A549 (cell line): Measurements from ENCODE around the gene POLR2H. TPM values are rescaled to one million over a fixed set of nuclear protein-coding genes. Genes with fewer than 3 reads are reported as not detected.

Source experiments
- ATAC-seq, 2 experiments: fragments of 200-7000 bp in 1 of 2; fragments of >200 bp in 1 of 2; cut with Nextera tagmentation in 1 of 2; cut with Tn5 transposase in 1 of 2; 3 replicates each; pipeline versions ENCODE4 v1.8.0 to v1.9.1; 2018 to 2020; ENCODE audit warnings: mild to moderate bottlenecking in 1 of 2, moderate library complexity in 1 of 2
- CTCF ChIA-PET: fragments of 300-600 bp; sonication (Branson Sonifier 250); formaldehyde crosslinking; extraction: SDS; loops from one replicate; lab custom pipeline; 2021; ENCODE audit warnings: antibody characterized with exemption, inconsistent platforms; lab: Yijun Ruan, JAX
- POLR2A ChIA-PET: fragments of 350-600 bp; formaldehyde crosslinking; extraction: SDS; loops from one replicate; lab custom pipeline; 2021; ENCODE audit warnings: antibody characterized with exemption, inconsistent platforms; lab: Yijun Ruan, JAX
- DNase-seq, 2 experiments: peaks; one replicate each; pipeline versions ENCODE4 v3.0.0 to v3.0.0-alpha.2; 2011 to 2016; ENCODE audit warnings: low read depth in 1 of 2, low spot score in 1 of 2
- FAIRE-seq: peaks from 2 replicates; lab custom pipeline; 2011; peaks lifted over from hg19 to GRCh38; lab: Jason Lieb, UNC
- H3K27ac ChIP-seq, 2 experiments: fragments of >200 bp; sonication (Bioruptor Twin); formaldehyde crosslinking; 3 replicates each; pipeline ENCODE4 v1.5.1; 2016 to 2017
- H3K4me1 ChIP-seq: fragments of >200 bp; sonication (Bioruptor Twin); formaldehyde crosslinking; 3 replicates; pipeline ENCODE4 v1.6.1; 2016
- H3K4me2 ChIP-seq: fragments of >200 bp; sonication (Bioruptor Twin); formaldehyde crosslinking; 3 replicates; pipeline ENCODE4 v1.6.1; 2016
- H3K4me3 ChIP-seq: fragments of >200 bp; sonication (Bioruptor Twin); formaldehyde crosslinking; 3 replicates; pipeline ENCODE4 v1.5.1; 2016
- H3K9me3 ChIP-seq: fragments of >200 bp; sonication (Bioruptor Twin); formaldehyde crosslinking; 3 replicates; pipeline ENCODE4 v1.6.1; 2016
- ATOH8 ChIP-seq: fragments of 250-450 bp; sonication (Bioruptor Pico); IDR thresholded peaks from 2 replicates; pipeline ENCODE4 v1.5.0; 2020; ENCODE audit warnings: low read depth, mild to moderate bottlenecking, moderate library complexity
- BHLHE40 ChIP-seq: IDR thresholded peaks from 2 replicates; pipeline ENCODE4 v1.6.1; 2012; ENCODE audit warnings: low read depth, low read length, inconsistent platforms
- CBX2 ChIP-seq: fragments of 200-600 bp; sonication (generic); IDR thresholded peaks from 2 replicates; pipeline ENCODE4 v1.6.1; 2016; ENCODE audit warnings: low read depth, mild to moderate bottlenecking, borderline replicate concordance
- CHD2 ChIP-seq: fragments of 150-350 bp; IDR thresholded peaks from 2 replicates; pipeline ENCODE4 v1.6.1; 2014; ENCODE audit warnings: low read length; ENCODE audit not compliant: partially characterized antibody
- CHD4 ChIP-seq: fragments of 200-600 bp; sonication (generic); IDR thresholded peaks from 2 replicates; pipeline ENCODE4 v1.6.1; 2016; ENCODE audit warnings: antibody characterized with exemption, mild to moderate bottlenecking, borderline replicate concordance
- E2F6 ChIP-seq: IDR thresholded peaks from 2 replicates; pipeline ENCODE4 v1.6.1; 2012; ENCODE audit warnings: low read depth, borderline replicate concordance
- EHMT2 ChIP-seq: fragments of 200-600 bp; sonication (generic); IDR thresholded peaks from 2 replicates; pipeline ENCODE4 v1.6.1; 2016; ENCODE audit warnings: antibody characterized with exemption, low read depth, mild to moderate bottlenecking, moderate library complexity
- ELK1 ChIP-seq: fragments of 150-350 bp; IDR thresholded peaks from 2 replicates; pipeline ENCODE4 v1.6.1; 2014; ENCODE audit warnings: low read depth, mild to moderate bottlenecking, low read length
- ESRRA ChIP-seq: fragments of 150-350 bp; IDR thresholded peaks from 2 replicates; pipeline ENCODE4 v1.6.1; 2014; ENCODE audit warnings: mild to moderate bottlenecking, low read length, borderline replicate concordance
- HDAC2 ChIP-seq: fragments of 200-600 bp; sonication (generic); IDR thresholded peaks from 2 replicates; pipeline ENCODE4 v1.6.1; 2016
- HES2 ChIP-seq: fragments of >200 bp; sonication (Bioruptor Twin); formaldehyde crosslinking; IDR thresholded peaks from 2 replicates; pipeline ENCODE4 v1.6.1; 2016
- HMGXB4 ChIP-seq: fragments of 250-450 bp; sonication (Bioruptor Pico); IDR thresholded peaks from 2 replicates; pipeline ENCODE4 v1.5.0; 2021; ENCODE audit warnings: mild to moderate bottlenecking, moderate library complexity, borderline replicate concordance
- HOXB13 ChIP-seq: fragments of 250-450 bp; sonication (Bioruptor Pico); IDR thresholded peaks from 2 replicates; pipeline ENCODE4 v1.5.0; 2020; ENCODE audit warnings: low read depth, mild to moderate bottlenecking, moderate library complexity
- HOXB5 ChIP-seq: fragments of 250-450 bp; sonication (Bioruptor Pico); IDR thresholded peaks from 2 replicates; pipeline ENCODE4 v1.5.0; 2020; ENCODE audit warnings: mild to moderate bottlenecking, moderate library complexity
- KDM5A ChIP-seq: fragments of 200-600 bp; sonication (generic); IDR thresholded peaks from 2 replicates; pipeline ENCODE4 v1.6.1; 2016; ENCODE audit warnings: antibody characterized with exemption, mild to moderate bottlenecking
- MYC ChIP-seq: IDR thresholded peaks from 2 replicates; pipeline ENCODE4 v1.6.1; 2012; ENCODE audit warnings: mild to moderate bottlenecking, inconsistent platforms, low read length, improper control_type of control experiment, borderline replicate concordance
- NFE2L2 ChIP-seq: fragments of 150-350 bp; conservative IDR thresholded peaks from 2 replicates; pipeline ENCODE4 v1.6.1; 2014; ENCODE audit warnings: low read length
- PHF8 ChIP-seq: fragments of 200-600 bp; sonication (generic); IDR thresholded peaks from 2 replicates; pipeline ENCODE4 v1.6.1; 2016; ENCODE audit warnings: low read depth, mild to moderate bottlenecking, antibody characterized with exemption, moderate library complexity, borderline replicate concordance
- POLR2A ChIP-seq: IDR thresholded peaks from 2 replicates; pipeline ENCODE4 v1.6.1; 2012; ENCODE audit warnings: mild to moderate bottlenecking, low read length
- RFX5 ChIP-seq: fragments of 450-650 bp; IDR thresholded peaks from 2 replicates; pipeline ENCODE4 v1.7.1; 2014; ENCODE audit warnings: antibody characterized with exemption, mild to moderate bottlenecking, moderate library complexity
- SMC3 ChIP-seq: fragments of >200 bp; sonication (Bioruptor Twin); formaldehyde crosslinking; IDR thresholded peaks from 3 replicates; pipeline ENCODE4 v1.6.1; 2018; ENCODE audit warnings: inconsistent platforms
- SREBF2 ChIP-seq: fragments of 450-650 bp; IDR thresholded peaks from 2 replicates; pipeline ENCODE4 v1.6.1; 2014; ENCODE audit warnings: mild to moderate bottlenecking, moderate library complexity
- TFCP2L1 ChIP-seq: fragments of 250-450 bp; sonication (Bioruptor Pico); IDR thresholded peaks from 2 replicates; pipeline ENCODE4 v1.5.0; 2021; ENCODE audit warnings: mild to moderate bottlenecking
- ZC3H11A ChIP-seq: fragments of 450-650 bp; IDR thresholded peaks from 2 replicates; pipeline ENCODE4 v1.6.1; 2014; ENCODE audit warnings: antibody characterized with exemption, mild to moderate bottlenecking
- ZNF302 ChIP-seq: fragments of 250-450 bp; sonication (Bioruptor Pico); IDR thresholded peaks from 2 replicates; pipeline ENCODE4 v1.9.0; 2021; ENCODE audit warnings: inconsistent platforms, mild to moderate bottlenecking, moderate library complexity
- WGBS: methylation state at CpG from one replicate; pipeline ENCODE4 v1.1.6; 2017; ENCODE audit errors: missing lambda C conversion rate; 5-methylcytosine and 5-hydroxymethylcytosine counted together
- polyA plus RNA-seq, 4 experiments: library from polyadenylated mRNA; depleted of rRNA in 3 of 4; stranded (reverse); fragments of >200 nt; fragmentation: RNase III in 1 of 4; extraction: RNeasy Plus Mini Kit Qiagen cat#74134 plus additional on column Dnase treatment in 1 of 4; gene quantifications; 2 replicates in 3 of 4; 3 replicates in 1 of 4; pipeline ENCODE4 v1.2.3, GENCODE V29; 2011 to 2017

Gene POLR2H
- polyA plus RNA-seq, 2 of the 4 experiments (the other 2 are of a cell fraction): 104 to 127 TPM

GRCh38 chr3:184349563-184350470, 11.7 kb upstream of the POLR2H start:
- CTCF ChIA-PET: interaction anchor here (1.7 to 2.2 kb wide), 2 partner anchors 12 to 191 kb away, joined by 5 to 9 read pairs; partner anchors contain the start of gene FAM131A
- no peak for TF ChIP-seq PHF8
- no peak for TF ChIP-seq BHLHE40
- TF ChIP-seq CBX2: no peak
- no peak for TF ChIP-seq HOXB5 (CRISPR knock-in tag)
- TF ChIP-seq ZC3H11A: no peak
- TF ChIP-seq POLR2A: no peak
- TF ChIP-seq, all 56 proteins: peak for 0
- H3K4me1 ChIP-seq: peaks cover 8% of the 10 kb centered on the region; the same call in 2 of the 3 replicates
- no peak overlapping the region for H3K27ac ChIP-seq
- H3K4me2 ChIP-seq: no peak overlapping the region
- FAIRE-seq (no peak), DNase-seq (no peak), ATAC-seq (no peak)
- 81% methylated on average over 10 of the region's 10 CpGs for WGBS
- POLR2A ChIA-PET: no interaction called here
- no peaks in the 10 kb centered on the region for H3K9me3 ChIP-seq
- no peak overlapping the region for H3K4me3 ChIP-seq

GRCh38 chr3:184350618-184351017, 10.9 kb upstream of the POLR2H start:
- no peak for FAIRE-seq
- CTCF ChIA-PET: interaction anchor here (2.1 kb wide), 1 partner anchor 21 kb away, joined by 4 read pairs; no protein-coding TSS in a partner anchor
- Histone ChIP-seq H3K4me2 (no peak overlapping the region), H3K4me1 (peaks cover 4% of the 10 kb centered on the region; the same call in 2 of the 3 replicates), H3K4me3 (no peak overlapping the region), H3K27ac (no peak overlapping the region), H3K9me3 (no peaks in the 10 kb centered on the region)
- DNase-seq: no peak
- WGBS: 84% methylated on average over 6 of the region's 6 CpGs
- POLR2A ChIA-PET: interaction anchor here (0.9 kb wide), 1 partner anchor 12 kb away, joined by 4 read pairs; no protein-coding TSS in a partner anchor
- no peak for ATAC-seq
- TF ChIP-seq EHMT2: no peak
- no peak for TF ChIP-seq SMC3
- TF ChIP-seq BHLHE40: no peak

GRCh38 chr3:184351511-184352148, 9.9 kb upstream of the POLR2H start:
- no peak overlapping the region for H3K27ac ChIP-seq
- no peak overlapping the region for H3K4me3 ChIP-seq
- H3K4me2 ChIP-seq: no peak overlapping the region
- ChIA-PET POLR2A (interaction anchor here (0.9 kb wide), 1 partner anchor 11 kb away, joined by 4 read pairs; no protein-coding TSS in a partner anchor), CTCF (interaction anchor here (1.2 to 2.1 kb wide), 3 partner anchors 10 to 24 kb away, joined by 3 to 4 read pairs (median 3); partner anchors contain the start of genes CLCN2 and POLR2H)
- H3K4me1 ChIP-seq: no peaks in the 10 kb centered on the region
- FAIRE-seq: no peak
- 63% methylated on average over 7 of the region's 9 CpGs for WGBS
- DNase-seq: no peak
- no peak for ATAC-seq
- H3K9me3 ChIP-seq: no peaks in the 10 kb centered on the region
- TF ChIP-seq ZNF302 (CRISPR knock-in tag) (no peak), NFE2L2 (no peak), HDAC2 (no peak), HMGXB4 (CRISPR knock-in tag) (no peak), HOXB13 (CRISPR knock-in tag) (no peak), MYC (no peak), E2F6 (no peak), SREBF2 (no peak), CHD4 (no peak), ATOH8 (CRISPR knock-in tag) (no peak), ESRRA (no peak), POLR2A (no peak), RFX5 (no peak), TFCP2L1 (CRISPR knock-in tag) (no peak), KDM5A (no peak), HES2 (no peak), CHD2 (no peak), ELK1 (no peak)
